Measurements from ENCODE around the gene DTX3. TPM values are rescaled to one million over a fixed set of nuclear protein-coding genes. Genes with fewer than 3 reads are reported as not detected.

Gene DTX3
- total RNA-seq, 4 donors from 2014 or later: 3.5 to 13.8 (median 6.8) TPM

DNA sequence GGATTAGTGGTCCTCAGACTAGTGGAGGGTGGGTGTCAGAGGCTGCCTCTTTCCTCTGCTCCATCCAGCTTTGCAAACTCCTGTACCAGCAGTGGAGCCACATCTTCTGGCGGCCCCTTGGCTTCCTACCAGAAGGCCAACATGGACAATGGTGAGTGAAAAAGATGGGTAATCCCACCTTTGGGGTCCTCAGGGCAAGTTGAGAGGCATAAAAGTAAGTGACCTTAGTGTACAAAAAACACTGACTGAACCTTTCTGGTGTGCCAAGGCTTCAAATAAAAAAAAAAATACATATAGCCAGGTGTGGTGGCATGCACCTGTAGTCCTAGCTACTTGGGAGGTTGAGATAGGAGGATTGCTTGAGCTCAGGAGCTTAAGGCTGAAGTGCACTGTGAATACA, 22.8 kb upstream of the DTX3 start:
- Histone ChIP-seq H3K27ac (no peak overlapping the region), H3K27me3 (no peaks in the 10 kb centered on the region), H3K4me3 (no peak overlapping the region), H3K4me1 (no peaks in the 10 kb centered on the region), H3K36me3 (no peaks in the 10 kb centered on the region), H3K9me3 (no peaks in the 10 kb centered on the region)
- intact Hi-C loops (cut with DNase I; ENCODE audit: low total_unique reads) (loop anchor here (2.0 to 10.0 kb wide), 2 partner anchors 51 to 323 kb away; partner anchors contain the start of gene B4GALNT1), in situ Hi-C loops (cut with MboI; ENCODE audit: low sequenced_read_pairs in 4 of 4) (loop anchor here in 1 of 4 donors (5.0 kb wide), 1 partner anchor 45 kb away; no protein-coding TSS in a partner anchor)
- DNase-seq: no peak
- ATAC-seq: no peak
- TF ChIP-seq, protein P1, sequence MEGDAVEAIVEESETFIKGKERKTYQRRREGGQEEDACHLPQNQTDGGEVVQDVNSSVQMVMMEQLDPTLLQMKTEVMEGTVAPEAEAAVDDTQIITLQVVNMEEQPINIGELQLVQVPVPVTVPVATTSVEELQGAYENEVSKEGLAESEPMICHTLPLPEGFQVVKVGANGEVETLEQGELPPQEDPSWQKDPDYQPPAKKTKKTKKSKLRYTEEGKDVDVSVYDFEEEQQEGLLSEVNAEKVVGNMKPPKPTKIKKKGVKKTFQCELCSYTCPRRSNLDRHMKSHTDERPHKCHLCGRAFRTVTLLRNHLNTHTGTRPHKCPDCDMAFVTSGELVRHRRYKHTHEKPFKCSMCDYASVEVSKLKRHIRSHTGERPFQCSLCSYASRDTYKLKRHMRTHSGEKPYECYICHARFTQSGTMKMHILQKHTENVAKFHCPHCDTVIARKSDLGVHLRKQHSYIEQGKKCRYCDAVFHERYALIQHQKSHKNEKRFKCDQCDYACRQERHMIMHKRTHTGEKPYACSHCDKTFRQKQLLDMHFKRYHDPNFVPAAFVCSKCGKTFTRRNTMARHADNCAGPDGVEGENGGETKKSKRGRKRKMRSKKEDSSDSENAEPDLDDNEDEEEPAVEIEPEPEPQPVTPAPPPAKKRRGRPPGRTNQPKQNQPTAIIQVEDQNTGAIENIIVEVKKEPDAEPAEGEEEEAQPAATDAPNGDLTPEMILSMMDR (IDR thresholded peaks at IDR 0.05 in 4 of 5, conservative IDR thresholded peaks at IDR 0.05 in 1 of 5): no peak
- no peak for TF ChIP-seq POLR2A (IDR thresholded peaks at IDR 0.05)

DNA sequence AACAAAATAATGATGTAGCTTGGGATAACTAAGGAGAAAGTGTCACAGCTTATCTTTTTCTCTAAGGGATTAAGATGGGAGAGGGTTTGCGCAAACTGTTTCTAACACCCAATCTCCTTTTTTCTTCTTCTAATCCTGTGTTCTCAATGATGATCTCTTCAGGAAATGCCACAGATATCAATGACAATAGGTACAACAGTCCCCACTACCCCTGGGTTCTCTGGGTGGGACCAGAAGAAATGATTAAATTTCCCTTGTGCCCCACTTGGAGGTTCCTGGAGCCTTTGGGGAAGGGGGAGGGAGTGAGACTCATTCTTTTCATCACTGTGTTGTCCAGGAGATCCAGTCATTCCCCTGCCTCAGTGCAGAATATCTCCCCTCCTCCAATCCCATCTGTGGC, 22.2 kb upstream of the DTX3 start:
- Histone ChIP-seq H3K4me3 (no peak overlapping the region), H3K27me3 (no peaks in the 10 kb centered on the region), H3K4me1 (no peaks in the 10 kb centered on the region), H3K36me3 (no peaks in the 10 kb centered on the region), H3K9me3 (no peaks in the 10 kb centered on the region), H3K27ac (no peak overlapping the region)
- intact Hi-C loops (cut with DNase I; ENCODE audit: low total_unique reads): loop anchor here (2.0 to 10.0 kb wide), 2 partner anchors 50 to 322 kb away; partner anchors contain the start of gene B4GALNT1
- TF ChIP-seq, protein P1 (IDR thresholded peaks at IDR 0.05 in 4 of 5, conservative IDR thresholded peaks at IDR 0.05 in 1 of 5): no peak
- no peak for TF ChIP-seq POLR2A (IDR thresholded peaks at IDR 0.05)
- in situ Hi-C loops (cut with MboI; ENCODE audit: low sequenced_read_pairs in 4 of 4): loop anchor here in 1 of 4 donors (5.0 kb wide), 1 partner anchor 45 kb away; no protein-coding TSS in a partner anchor
- ATAC-seq (no peak), DNase-seq (no peak)

GRCh38 chr12:57583008-57583831, 21.4 kb upstream of the DTX3 start:
- ATAC-seq (peak; percentile 92 to 99), DNase-seq (peak; percentile 39 to 48)
- no peak overlapping the region for H3K27ac ChIP-seq
- TF ChIP-seq, protein P1 (IDR thresholded peaks at IDR 0.05 in 4 of 5, conservative IDR thresholded peaks at IDR 0.05 in 1 of 5): peak; percentile 83 to 91 (median 86)
- no peak for TF ChIP-seq POLR2A (IDR thresholded peaks at IDR 0.05)
- intact Hi-C loops (cut with DNase I; ENCODE audit: low total_unique reads) (loop anchor here (1.0 to 10.0 kb wide), 3 partner anchors 38 to 322 kb away; partner anchors contain the start of gene B4GALNT1), in situ Hi-C loops (cut with MboI; ENCODE audit: low sequenced_read_pairs in 4 of 4) (loop anchor here in 1 of 4 donors (5.0 kb wide), 1 partner anchor 44 kb away; no protein-coding TSS in a partner anchor)
- no peaks in the 10 kb centered on the region for H3K9me3 ChIP-seq
- H3K27me3 ChIP-seq: no peaks in the 10 kb centered on the region
- H3K4me3 ChIP-seq: no peak overlapping the region
- H3K36me3 ChIP-seq: no peaks in the 10 kb centered on the region
- H3K4me1 ChIP-seq: no peaks in the 10 kb centered on the region

GRCh38 chr12:57584050-57584449, 20.6 kb upstream of the DTX3 start:
- no peak for ATAC-seq
- no peaks in the 10 kb centered on the region for H3K36me3 ChIP-seq
- H3K27ac ChIP-seq: no peak overlapping the region
- in situ Hi-C loops (cut with MboI; ENCODE audit: low sequenced_read_pairs in 4 of 4): loop anchor here in 1 of 4 donors (5.0 kb wide), 1 partner anchor 43 kb away; no protein-coding TSS in a partner anchor
- no peak overlapping the region for H3K4me3 ChIP-seq
- no peaks in the 10 kb centered on the region for H3K9me3 ChIP-seq
- no peaks in the 10 kb centered on the region for H3K27me3 ChIP-seq
- no peak for DNase-seq
- TF ChIP-seq POLR2A (IDR thresholded peaks at IDR 0.05): no peak
- TF ChIP-seq, protein P1 (IDR thresholded peaks at IDR 0.05 in 4 of 5, conservative IDR thresholded peaks at IDR 0.05 in 1 of 5): no peak
- intact Hi-C loops (cut with DNase I; ENCODE audit: low total_unique reads): loop anchor here (10.0 kb wide), 1 partner anchor 321 kb away; no protein-coding TSS in a partner anchor
- no peaks in the 10 kb centered on the region for H3K4me1 ChIP-seq

Data from gastrocnemius medialis (tissue), 4 donors.